Measurements from ENCODE around the gene GAB2.

DNA sequence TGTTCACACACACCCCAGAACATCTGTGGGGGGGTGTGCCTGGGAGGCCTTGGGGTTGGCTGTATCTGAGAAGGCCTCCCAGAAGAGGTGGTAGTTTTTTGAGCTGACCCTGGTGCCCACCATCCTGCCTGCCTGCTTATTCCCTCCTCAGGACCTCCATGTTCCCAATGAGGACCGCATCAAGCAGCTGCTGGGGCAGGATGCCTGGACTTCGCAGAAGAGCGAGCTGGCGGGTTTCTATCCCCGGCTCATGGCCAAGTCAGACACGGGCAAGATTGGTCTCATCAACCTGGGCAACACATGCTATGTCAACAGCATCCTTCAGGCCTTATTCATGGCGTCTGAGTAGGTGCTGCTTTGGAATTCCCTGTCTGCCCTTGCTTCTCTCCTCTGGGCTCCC, 211.9 kb downstream of the GAB2 start:
- TF ChIP-seq SMC3 (IDR thresholded peaks at IDR 0.05; ENCODE audit: low read depth, low read length) (no peak), MAZ (IDR thresholded peaks at IDR 0.05; ENCODE audit: borderline replicate concordance, low read depth, low read length) (no peak), RCOR1 (IDR thresholded peaks at IDR 0.05; ENCODE audit: insufficient replicate concordance, low read length) (no peak), POLR2A (IDR thresholded peaks at IDR 0.05; ENCODE audit: low read depth, low read length) (no peak)
- TF ChIP-seq, protein P1, sequence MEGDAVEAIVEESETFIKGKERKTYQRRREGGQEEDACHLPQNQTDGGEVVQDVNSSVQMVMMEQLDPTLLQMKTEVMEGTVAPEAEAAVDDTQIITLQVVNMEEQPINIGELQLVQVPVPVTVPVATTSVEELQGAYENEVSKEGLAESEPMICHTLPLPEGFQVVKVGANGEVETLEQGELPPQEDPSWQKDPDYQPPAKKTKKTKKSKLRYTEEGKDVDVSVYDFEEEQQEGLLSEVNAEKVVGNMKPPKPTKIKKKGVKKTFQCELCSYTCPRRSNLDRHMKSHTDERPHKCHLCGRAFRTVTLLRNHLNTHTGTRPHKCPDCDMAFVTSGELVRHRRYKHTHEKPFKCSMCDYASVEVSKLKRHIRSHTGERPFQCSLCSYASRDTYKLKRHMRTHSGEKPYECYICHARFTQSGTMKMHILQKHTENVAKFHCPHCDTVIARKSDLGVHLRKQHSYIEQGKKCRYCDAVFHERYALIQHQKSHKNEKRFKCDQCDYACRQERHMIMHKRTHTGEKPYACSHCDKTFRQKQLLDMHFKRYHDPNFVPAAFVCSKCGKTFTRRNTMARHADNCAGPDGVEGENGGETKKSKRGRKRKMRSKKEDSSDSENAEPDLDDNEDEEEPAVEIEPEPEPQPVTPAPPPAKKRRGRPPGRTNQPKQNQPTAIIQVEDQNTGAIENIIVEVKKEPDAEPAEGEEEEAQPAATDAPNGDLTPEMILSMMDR (conservative IDR thresholded peaks at IDR 0.05; ENCODE audit: low read depth, low read length) = no peak
- TF ChIP-seq, protein P2, sequence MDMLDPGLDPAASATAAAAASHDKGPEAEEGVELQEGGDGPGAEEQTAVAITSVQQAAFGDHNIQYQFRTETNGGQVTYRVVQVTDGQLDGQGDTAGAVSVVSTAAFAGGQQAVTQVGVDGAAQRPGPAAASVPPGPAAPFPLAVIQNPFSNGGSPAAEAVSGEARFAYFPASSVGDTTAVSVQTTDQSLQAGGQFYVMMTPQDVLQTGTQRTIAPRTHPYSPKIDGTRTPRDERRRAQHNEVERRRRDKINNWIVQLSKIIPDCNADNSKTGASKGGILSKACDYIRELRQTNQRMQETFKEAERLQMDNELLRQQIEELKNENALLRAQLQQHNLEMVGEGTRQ (IDR thresholded peaks at IDR 0.05; ENCODE audit: low read depth, low read length) = no peak

All from IMR-90 (cell line).